ENCODE results near the gene CEP350. TPM values are rescaled to one million over a fixed set of nuclear protein-coding genes. Genes with fewer than 3 reads are reported as not detected.

The CEP350 gene
- total and polyA plus RNA-seq, 2 of the 13 experiments (the other 11 are each of a cell fraction or from before 2014, with no cell fraction given), result 7.6 to 35.9 TPM

DNA sequence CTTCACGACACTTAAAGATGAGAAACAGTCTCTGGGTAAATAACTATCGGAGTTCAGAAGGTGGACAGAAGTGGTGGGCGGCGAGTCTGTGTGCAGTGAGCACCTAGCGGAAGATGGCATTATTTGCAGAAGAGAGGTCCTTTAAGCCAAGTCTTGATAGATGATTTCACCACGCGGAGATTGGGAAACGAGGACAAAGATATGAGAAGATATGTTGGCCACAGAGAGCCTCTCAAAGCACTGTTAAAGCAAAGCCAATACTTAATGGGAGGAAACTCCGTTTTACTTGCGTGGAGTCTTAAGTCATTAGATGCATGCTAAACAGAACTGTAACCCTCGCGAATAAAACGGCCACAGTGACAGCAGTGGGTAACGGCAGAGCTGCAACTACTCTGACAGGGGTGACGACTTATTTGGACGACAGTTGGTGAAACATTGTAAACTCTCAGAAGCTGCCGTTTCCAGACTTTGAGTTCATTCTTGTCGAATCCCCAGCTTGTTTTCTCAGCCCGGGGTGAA lies 577 bp upstream of the CEP350 start (continued):
- TF ChIP-seq, protein P1, sequence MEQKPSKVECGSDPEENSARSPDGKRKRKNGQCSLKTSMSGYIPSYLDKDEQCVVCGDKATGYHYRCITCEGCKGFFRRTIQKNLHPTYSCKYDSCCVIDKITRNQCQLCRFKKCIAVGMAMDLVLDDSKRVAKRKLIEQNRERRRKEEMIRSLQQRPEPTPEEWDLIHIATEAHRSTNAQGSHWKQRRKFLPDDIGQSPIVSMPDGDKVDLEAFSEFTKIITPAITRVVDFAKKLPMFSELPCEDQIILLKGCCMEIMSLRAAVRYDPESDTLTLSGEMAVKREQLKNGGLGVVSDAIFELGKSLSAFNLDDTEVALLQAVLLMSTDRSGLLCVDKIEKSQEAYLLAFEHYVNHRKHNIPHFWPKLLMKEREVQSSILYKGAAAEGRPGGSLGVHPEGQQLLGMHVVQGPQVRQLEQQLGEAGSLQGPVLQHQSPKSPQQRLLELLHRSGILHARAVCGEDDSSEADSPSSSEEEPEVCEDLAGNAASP (CRISPR knock-in tag; IDR thresholded peaks at IDR 0.05; ENCODE audit: borderline replicate concordance), result no peak
- TF ChIP-seq ZBTB38 (CRISPR knock-in tag; IDR thresholded peaks at IDR 0.05) (no peak), ZSCAN29 (CRISPR knock-in tag; conservative IDR thresholded peaks at IDR 0.05) (no peak), NFIC (IDR thresholded peaks at IDR 0.05; ENCODE audit: low read length) (no peak), RCOR2 (CRISPR knock-in tag; IDR thresholded peaks at IDR 0.05) (0 out of 2 replicates have a peak, but pooled peaks have one; percentile 37), IRF2 (CRISPR knock-in tag; IDR thresholded peaks at IDR 0.05) (no peak), ZNF703 (CRISPR knock-in tag; IDR thresholded peaks at IDR 0.05; ENCODE audit: borderline replicate concordance) (0 out of 2 replicates have a peak, but pooled peaks have one; percentile 63), RFXANK (CRISPR knock-in tag; IDR thresholded peaks at IDR 0.05) (no peak), ATF7-NPFF (CRISPR knock-in tag; IDR thresholded peaks at IDR 0.05; ENCODE audit: low read depth) (no peak), ZFP82 (CRISPR knock-in tag; IDR thresholded peaks at IDR 0.05; ENCODE audit: borderline replicate concordance) (no peak), ZBTB42 (CRISPR knock-in tag; IDR thresholded peaks at IDR 0.05) (0 out of 2 replicates have a peak, but pooled peaks have one; percentile 52), SAP130 (CRISPR knock-in tag; IDR thresholded peaks at IDR 0.05; ENCODE audit: low read depth) (no peak)
- TF ChIP-seq, protein P2, sequence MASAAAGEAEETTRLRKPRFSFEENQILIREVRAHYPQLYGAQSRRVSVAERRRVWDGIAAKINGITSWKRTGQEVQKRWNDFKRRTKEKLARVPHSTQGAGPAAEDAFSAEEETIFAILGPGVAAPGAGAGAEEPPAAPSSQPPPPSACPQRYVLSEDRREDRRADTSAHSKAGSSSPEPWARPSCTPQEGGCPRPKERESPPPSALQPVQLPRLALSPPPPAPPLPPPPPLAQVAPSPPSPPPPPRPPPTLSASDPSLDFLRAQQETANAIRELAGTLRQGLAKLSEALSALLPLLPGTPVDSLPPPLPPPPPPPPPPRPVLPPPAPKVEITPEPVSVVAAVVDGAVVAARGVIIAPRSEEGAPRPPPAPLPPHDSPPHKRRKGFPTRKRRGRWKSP (CRISPR knock-in tag; IDR thresholded peaks at IDR 0.05), result peak; percentile 76; the same call in 1 of the 2 replicates
- TF ChIP-seq, protein P3, sequence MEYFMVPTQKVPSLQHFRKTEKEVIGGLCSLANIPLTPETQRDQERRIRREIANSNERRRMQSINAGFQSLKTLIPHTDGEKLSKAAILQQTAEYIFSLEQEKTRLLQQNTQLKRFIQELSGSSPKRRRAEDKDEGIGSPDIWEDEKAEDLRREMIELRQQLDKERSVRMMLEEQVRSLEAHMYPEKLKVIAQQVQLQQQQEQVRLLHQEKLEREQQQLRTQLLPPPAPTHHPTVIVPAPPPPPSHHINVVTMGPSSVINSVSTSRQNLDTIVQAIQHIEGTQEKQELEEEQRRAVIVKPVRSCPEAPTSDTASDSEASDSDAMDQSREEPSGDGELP (IDR thresholded peaks at IDR 0.05; ENCODE audit: borderline replicate concordance, low read depth), result no peak
- TF ChIP-seq, protein P4, sequence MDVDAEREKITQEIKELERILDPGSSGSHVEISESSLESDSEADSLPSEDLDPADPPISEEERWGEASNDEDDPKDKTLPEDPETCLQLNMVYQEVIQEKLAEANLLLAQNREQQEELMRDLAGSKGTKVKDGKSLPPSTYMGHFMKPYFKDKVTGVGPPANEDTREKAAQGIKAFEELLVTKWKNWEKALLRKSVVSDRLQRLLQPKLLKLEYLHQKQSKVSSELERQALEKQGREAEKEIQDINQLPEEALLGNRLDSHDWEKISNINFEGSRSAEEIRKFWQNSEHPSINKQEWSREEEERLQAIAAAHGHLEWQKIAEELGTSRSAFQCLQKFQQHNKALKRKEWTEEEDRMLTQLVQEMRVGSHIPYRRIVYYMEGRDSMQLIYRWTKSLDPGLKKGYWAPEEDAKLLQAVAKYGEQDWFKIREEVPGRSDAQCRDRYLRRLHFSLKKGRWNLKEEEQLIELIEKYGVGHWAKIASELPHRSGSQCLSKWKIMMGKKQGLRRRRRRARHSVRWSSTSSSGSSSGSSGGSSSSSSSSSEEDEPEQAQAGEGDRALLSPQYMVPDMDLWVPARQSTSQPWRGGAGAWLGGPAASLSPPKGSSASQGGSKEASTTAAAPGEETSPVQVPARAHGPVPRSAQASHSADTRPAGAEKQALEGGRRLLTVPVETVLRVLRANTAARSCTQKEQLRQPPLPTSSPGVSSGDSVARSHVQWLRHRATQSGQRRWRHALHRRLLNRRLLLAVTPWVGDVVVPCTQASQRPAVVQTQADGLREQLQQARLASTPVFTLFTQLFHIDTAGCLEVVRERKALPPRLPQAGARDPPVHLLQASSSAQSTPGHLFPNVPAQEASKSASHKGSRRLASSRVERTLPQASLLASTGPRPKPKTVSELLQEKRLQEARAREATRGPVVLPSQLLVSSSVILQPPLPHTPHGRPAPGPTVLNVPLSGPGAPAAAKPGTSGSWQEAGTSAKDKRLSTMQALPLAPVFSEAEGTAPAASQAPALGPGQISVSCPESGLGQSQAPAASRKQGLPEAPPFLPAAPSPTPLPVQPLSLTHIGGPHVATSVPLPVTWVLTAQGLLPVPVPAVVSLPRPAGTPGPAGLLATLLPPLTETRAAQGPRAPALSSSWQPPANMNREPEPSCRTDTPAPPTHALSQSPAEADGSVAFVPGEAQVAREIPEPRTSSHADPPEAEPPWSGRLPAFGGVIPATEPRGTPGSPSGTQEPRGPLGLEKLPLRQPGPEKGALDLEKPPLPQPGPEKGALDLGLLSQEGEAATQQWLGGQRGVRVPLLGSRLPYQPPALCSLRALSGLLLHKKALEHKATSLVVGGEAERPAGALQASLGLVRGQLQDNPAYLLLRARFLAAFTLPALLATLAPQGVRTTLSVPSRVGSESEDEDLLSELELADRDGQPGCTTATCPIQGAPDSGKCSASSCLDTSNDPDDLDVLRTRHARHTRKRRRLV (CRISPR knock-in tag; IDR thresholded peaks at IDR 0.05), result peak; percentile 68; the same call in 1 of the 2 replicates
- TF ChIP-seq, protein P5, sequence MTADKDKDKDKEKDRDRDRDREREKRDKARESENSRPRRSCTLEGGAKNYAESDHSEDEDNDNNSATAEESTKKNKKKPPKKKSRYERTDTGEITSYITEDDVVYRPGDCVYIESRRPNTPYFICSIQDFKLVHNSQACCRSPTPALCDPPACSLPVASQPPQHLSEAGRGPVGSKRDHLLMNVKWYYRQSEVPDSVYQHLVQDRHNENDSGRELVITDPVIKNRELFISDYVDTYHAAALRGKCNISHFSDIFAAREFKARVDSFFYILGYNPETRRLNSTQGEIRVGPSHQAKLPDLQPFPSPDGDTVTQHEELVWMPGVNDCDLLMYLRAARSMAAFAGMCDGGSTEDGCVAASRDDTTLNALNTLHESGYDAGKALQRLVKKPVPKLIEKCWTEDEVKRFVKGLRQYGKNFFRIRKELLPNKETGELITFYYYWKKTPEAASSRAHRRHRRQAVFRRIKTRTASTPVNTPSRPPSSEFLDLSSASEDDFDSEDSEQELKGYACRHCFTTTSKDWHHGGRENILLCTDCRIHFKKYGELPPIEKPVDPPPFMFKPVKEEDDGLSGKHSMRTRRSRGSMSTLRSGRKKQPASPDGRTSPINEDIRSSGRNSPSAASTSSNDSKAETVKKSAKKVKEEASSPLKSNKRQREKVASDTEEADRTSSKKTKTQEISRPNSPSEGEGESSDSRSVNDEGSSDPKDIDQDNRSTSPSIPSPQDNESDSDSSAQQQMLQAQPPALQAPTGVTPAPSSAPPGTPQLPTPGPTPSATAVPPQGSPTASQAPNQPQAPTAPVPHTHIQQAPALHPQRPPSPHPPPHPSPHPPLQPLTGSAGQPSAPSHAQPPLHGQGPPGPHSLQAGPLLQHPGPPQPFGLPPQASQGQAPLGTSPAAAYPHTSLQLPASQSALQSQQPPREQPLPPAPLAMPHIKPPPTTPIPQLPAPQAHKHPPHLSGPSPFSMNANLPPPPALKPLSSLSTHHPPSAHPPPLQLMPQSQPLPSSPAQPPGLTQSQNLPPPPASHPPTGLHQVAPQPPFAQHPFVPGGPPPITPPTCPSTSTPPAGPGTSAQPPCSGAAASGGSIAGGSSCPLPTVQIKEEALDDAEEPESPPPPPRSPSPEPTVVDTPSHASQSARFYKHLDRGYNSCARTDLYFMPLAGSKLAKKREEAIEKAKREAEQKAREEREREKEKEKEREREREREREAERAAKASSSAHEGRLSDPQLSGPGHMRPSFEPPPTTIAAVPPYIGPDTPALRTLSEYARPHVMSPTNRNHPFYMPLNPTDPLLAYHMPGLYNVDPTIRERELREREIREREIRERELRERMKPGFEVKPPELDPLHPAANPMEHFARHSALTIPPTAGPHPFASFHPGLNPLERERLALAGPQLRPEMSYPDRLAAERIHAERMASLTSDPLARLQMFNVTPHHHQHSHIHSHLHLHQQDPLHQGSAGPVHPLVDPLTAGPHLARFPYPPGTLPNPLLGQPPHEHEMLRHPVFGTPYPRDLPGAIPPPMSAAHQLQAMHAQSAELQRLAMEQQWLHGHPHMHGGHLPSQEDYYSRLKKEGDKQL (CRISPR knock-in tag; IDR thresholded peaks at IDR 0.05; ENCODE audit: low read depth), result no peak; the same call in 1 of the 2 replicates
